ENCODE data around the gene TAF4. TPM values are rescaled to one million over a fixed set of nuclear protein-coding genes. Genes with fewer than 3 reads are reported as not detected.

The TAF4 gene
- total RNA-seq, 2 donors from 2014 or later = 10.4 to 11.0 TPM

GRCh38 chr20:62053465-62054196 lies 12.1 kb downstream of the TAF4 start:
- DNase-seq (ENCODE audit: low spot score) (no peak), ATAC-seq (ENCODE audit: insufficient number of reproducible peaks, low FRiP score, low read depth) (no peak)
- H3K36me3 ChIP-seq = no peaks in the 10 kb centered on the region
- H3K4me1 ChIP-seq (ENCODE audit: control insufficient read depth in 1 of 2, low read depth in 2 of 2) = no peaks in the 10 kb centered on the region
- no peak overlapping the region for H3K27ac ChIP-seq
- no peaks in the 10 kb centered on the region for H3K9me3 ChIP-seq
- no peak overlapping the region for H3K4me3 ChIP-seq
- no peaks in the 10 kb centered on the region for H3K27me3 ChIP-seq (replicated peaks; ENCODE audit: insufficient read depth)
- TF ChIP-seq, protein P1, sequence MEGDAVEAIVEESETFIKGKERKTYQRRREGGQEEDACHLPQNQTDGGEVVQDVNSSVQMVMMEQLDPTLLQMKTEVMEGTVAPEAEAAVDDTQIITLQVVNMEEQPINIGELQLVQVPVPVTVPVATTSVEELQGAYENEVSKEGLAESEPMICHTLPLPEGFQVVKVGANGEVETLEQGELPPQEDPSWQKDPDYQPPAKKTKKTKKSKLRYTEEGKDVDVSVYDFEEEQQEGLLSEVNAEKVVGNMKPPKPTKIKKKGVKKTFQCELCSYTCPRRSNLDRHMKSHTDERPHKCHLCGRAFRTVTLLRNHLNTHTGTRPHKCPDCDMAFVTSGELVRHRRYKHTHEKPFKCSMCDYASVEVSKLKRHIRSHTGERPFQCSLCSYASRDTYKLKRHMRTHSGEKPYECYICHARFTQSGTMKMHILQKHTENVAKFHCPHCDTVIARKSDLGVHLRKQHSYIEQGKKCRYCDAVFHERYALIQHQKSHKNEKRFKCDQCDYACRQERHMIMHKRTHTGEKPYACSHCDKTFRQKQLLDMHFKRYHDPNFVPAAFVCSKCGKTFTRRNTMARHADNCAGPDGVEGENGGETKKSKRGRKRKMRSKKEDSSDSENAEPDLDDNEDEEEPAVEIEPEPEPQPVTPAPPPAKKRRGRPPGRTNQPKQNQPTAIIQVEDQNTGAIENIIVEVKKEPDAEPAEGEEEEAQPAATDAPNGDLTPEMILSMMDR (IDR thresholded peaks at IDR 0.05) = no peak

GRCh38 chr20:62052842-62053464 lies 12.7 kb downstream of the TAF4 start:
- TF ChIP-seq, protein P1 (IDR thresholded peaks at IDR 0.05) = no peak
- Histone ChIP-seq H3K36me3 (no peaks in the 10 kb centered on the region), H3K27ac (no peak overlapping the region), H3K4me1 (ENCODE audit: control insufficient read depth in 1 of 2, low read depth in 2 of 2) (no peaks in the 10 kb centered on the region), H3K9me3 (no peaks in the 10 kb centered on the region), H3K4me3 (no peak overlapping the region), H3K27me3 (replicated peaks; ENCODE audit: insufficient read depth) (no peaks in the 10 kb centered on the region)
- DNase-seq (ENCODE audit: low spot score) (no peak), ATAC-seq (ENCODE audit: insufficient number of reproducible peaks, low FRiP score, low read depth) (no peak)

GRCh38 chr20:62052336-62052841 lies 13.3 kb downstream of the TAF4 start:
- Histone ChIP-seq H3K9me3 (no peaks in the 10 kb centered on the region), H3K4me1 (ENCODE audit: control insufficient read depth in 1 of 2, low read depth in 2 of 2) (no peaks in the 10 kb centered on the region), H3K4me3 (no peak overlapping the region), H3K27me3 (replicated peaks; ENCODE audit: insufficient read depth) (no peaks in the 10 kb centered on the region), H3K27ac (no peak overlapping the region), H3K36me3 (no peaks in the 10 kb centered on the region)
- no peak for DNase-seq (ENCODE audit: low spot score)
- TF ChIP-seq, protein P1 (IDR thresholded peaks at IDR 0.05) = no peak
- ATAC-seq (ENCODE audit: insufficient number of reproducible peaks, low FRiP score, low read depth) = no peak

DNA sequence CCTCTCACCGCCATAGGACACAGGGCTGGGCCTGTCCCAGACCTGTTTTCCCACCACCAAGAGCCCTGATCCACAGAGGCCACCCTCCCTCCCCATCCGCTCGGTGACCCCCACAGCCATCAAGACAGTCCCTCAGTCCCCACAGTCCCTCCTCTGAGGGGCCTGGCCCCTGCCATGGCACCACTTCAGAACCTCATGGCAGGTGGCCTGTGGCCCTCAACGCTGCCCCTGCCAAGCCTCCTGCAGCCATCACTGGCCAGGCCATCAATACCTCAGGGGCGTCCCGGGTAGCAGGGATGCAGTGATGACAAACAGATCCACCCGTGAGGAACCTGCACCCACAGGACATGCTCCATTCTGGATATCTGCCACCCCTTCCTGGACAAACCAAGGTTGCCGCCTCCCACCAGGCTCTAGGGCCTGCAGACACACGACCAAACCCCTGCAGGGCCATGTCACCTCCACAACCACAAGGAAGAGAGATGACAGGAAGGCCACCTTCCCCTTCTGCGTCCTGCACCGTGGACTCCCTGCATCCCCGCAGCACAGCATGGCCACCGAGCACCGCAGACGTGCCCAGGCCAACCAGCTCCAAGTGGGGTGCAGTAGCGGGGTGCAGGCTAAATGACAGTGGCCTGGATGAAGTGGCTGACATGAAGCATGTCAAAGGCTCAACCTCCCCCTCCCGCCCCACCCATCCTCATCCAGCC lies 14.0 kb downstream of the TAF4 start:
- no peaks in the 10 kb centered on the region for H3K9me3 ChIP-seq
- H3K27me3 ChIP-seq (replicated peaks; ENCODE audit: insufficient read depth) = no peaks in the 10 kb centered on the region
- no peak overlapping the region for H3K27ac ChIP-seq
- TF ChIP-seq, protein P1 (IDR thresholded peaks at IDR 0.05) = no peak
- DNase-seq (ENCODE audit: low spot score) (no peak), ATAC-seq (ENCODE audit: insufficient number of reproducible peaks, low FRiP score, low read depth) (no peak)
- no peaks in the 10 kb centered on the region for H3K36me3 ChIP-seq
- H3K4me3 ChIP-seq = no peak overlapping the region
- H3K4me1 ChIP-seq (ENCODE audit: control insufficient read depth in 1 of 2, low read depth in 2 of 2) = no peaks in the 10 kb centered on the region

- Histone ChIP-seq H3K27ac (no peak overlapping the region), H3K4me3 (no peak overlapping the region), H3K4me1 (ENCODE audit: control insufficient read depth in 1 of 2, low read depth in 2 of 2) (no peaks in the 10 kb centered on the region), H3K9me3 (no peaks in the 10 kb centered on the region), H3K36me3 (no peaks in the 10 kb centered on the region), H3K27me3 (replicated peaks; ENCODE audit: insufficient read depth) (no peaks in the 10 kb centered on the region)
- ATAC-seq (ENCODE audit: insufficient number of reproducible peaks, low FRiP score, low read depth) = no peak
- TF ChIP-seq, protein P1 (IDR thresholded peaks at IDR 0.05) = no peak
- DNase-seq (ENCODE audit: low spot score) = no peak
Measured at GRCh38 chr20:62051144-62051543, 14.5 kb downstream of the TAF4 start.
